ENCODE results near the gene HERC3.

DNA sequence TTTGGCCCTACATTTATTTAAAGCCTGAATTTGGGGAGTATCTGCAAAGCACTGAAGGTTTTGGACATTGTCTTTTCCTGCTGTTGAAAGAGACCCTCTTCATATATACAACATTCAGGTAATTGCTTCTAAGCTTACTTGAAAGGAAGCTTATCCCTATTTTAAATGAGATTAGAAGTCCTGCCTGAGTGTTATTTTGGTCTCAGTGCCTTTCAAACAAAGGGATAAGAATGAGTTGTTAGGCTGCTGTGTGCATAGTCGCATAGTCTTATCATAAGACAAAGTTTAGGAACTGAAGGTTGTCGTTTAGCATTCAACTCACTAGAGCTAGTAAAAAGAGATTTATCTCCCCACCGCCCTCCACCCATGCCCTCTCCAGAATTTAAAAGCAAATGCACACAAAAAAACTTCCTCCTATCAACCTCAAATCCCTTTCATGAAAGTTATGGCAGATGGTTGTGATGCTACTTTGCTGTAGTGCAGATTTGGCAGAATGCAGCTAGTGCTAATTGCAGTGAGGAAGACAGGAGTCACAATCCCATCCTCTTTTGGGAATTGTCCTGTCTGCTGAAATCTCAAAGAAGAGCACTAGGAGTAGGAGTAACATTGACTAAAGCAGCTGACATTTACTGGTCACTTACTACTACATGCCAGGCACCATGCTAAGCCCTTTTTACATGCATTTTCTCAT lies 5.8 kb downstream of the HERC3 start:
- TF ChIP-seq, protein P1, sequence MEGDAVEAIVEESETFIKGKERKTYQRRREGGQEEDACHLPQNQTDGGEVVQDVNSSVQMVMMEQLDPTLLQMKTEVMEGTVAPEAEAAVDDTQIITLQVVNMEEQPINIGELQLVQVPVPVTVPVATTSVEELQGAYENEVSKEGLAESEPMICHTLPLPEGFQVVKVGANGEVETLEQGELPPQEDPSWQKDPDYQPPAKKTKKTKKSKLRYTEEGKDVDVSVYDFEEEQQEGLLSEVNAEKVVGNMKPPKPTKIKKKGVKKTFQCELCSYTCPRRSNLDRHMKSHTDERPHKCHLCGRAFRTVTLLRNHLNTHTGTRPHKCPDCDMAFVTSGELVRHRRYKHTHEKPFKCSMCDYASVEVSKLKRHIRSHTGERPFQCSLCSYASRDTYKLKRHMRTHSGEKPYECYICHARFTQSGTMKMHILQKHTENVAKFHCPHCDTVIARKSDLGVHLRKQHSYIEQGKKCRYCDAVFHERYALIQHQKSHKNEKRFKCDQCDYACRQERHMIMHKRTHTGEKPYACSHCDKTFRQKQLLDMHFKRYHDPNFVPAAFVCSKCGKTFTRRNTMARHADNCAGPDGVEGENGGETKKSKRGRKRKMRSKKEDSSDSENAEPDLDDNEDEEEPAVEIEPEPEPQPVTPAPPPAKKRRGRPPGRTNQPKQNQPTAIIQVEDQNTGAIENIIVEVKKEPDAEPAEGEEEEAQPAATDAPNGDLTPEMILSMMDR (IDR thresholded peaks at IDR 0.05; ENCODE audit: insufficient read depth, low read depth, low read length): no peak
- TF ChIP-seq EZH2 (IDR thresholded peaks at IDR 0.05; ENCODE audit: insufficient read depth, low read length): no peak
